Ectodermal cell (in vitro differentiated cells): Measurements from ENCODE around the gene CD93.

ENCODE experiments used
- H3K27ac ChIP-seq: 2 replicates; pipeline ENCODE4 v1.7.0; 2013; ENCODE audit warnings: mild to moderate bottlenecking, low read depth, low read length; ENCODE audit not compliant: insufficient read depth, poor library complexity, severe bottlenecking
- H3K27me3 ChIP-seq: 2 replicates; pipeline ENCODE4 v1.7.0; 2013; ENCODE audit warnings: mild to moderate bottlenecking, low read length; ENCODE audit not compliant: insufficient read depth, control insufficient read depth, poor library complexity, severe bottlenecking
- H3K36me3 ChIP-seq: one replicate; pipeline ENCODE4 v1.7.0; 2013; ENCODE audit warnings: low read length; ENCODE audit not compliant: control insufficient read depth, insufficient read depth
- H3K4me1 ChIP-seq: one replicate; pipeline ENCODE4 v1.7.0; 2013; ENCODE audit warnings: low read length; ENCODE audit not compliant: control insufficient read depth, insufficient read depth
- H3K4me3 ChIP-seq: 2 replicates; pipeline ENCODE4 v1.7.0; 2013; ENCODE audit warnings: low read depth, low read length, control low read depth; ENCODE audit not compliant: insufficient read depth
- H3K9me3 ChIP-seq: 2 replicates; pipeline ENCODE4 v1.7.0; 2013; ENCODE audit warnings: mild to moderate bottlenecking, low read length, moderate library complexity; ENCODE audit not compliant: control insufficient read depth
- WGBS, 2 experiments: methylation state at CpG; one replicate each; pipeline ENCODE4 v1.1.7; 2013; ENCODE audit warnings: missing lambda C conversion rate in 2 of 2; 5-methylcytosine and 5-hydroxymethylcytosine counted together

Gene CD93

GRCh38 chr20:23083553-23084220 is 2.4 kb downstream of the CD93 start:
- H3K4me3 ChIP-seq = no peak overlapping the region
- no peaks in the 10 kb centered on the region for H3K4me1 ChIP-seq
- no peaks in the 10 kb centered on the region for H3K9me3 ChIP-seq
- H3K27ac ChIP-seq = no peak overlapping the region
- H3K36me3 ChIP-seq = no peaks in the 10 kb centered on the region
- 86% methylated on average over 15 of the region's 15 CpGs for WGBS, 2 experiments
- no peaks in the 10 kb centered on the region for H3K27me3 ChIP-seq

- Histone ChIP-seq H3K27ac (no peak overlapping the region), H3K9me3 (no peaks in the 10 kb centered on the region)
- 63 to 71% methylated on average over 9 of the region's 9 CpGs for WGBS, 2 experiments
These were observed 3.1 kb downstream of the CD93 start for GRCh38 chr20:23082846-23083552.

DNA sequence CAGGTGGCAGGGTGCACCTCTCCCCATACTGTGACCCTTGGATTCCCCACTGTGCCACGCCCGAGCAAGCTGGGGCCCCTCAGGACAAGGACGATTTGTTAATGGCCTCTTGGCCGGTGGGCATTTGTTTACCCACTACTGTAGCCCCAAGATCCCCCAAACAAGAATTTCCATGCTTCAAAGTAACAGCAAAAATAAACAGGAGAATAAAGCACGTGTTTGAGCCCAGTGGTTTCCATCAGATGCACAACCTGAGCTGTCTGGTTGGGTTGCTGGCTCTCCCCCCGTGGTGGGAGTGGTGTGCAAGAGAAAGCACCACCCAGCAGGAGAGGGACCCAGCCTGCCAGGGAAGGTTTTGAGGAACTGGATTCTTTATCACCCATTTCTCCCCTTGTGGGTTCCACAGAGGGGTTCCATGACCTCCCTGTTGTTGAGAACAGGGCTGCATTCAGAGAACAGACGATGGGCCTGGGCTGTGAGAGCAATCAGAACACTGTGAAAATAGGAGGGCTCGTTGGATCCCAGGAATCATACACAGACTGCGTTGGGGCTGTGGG is 4.8 kb downstream of the CD93 start:
- Histone ChIP-seq H3K27me3 (no peaks in the 10 kb centered on the region), H3K27ac (no peak overlapping the region)

More at GRCh38 chr20:23082846-23083552, 3.1 kb downstream of the CD93 start:
- H3K27me3 ChIP-seq = no peaks in the 10 kb centered on the region
- H3K4me3 ChIP-seq = no peak overlapping the region
- no peaks in the 10 kb centered on the region for H3K4me1 ChIP-seq
- no peaks in the 10 kb centered on the region for H3K36me3 ChIP-seq

DNA sequence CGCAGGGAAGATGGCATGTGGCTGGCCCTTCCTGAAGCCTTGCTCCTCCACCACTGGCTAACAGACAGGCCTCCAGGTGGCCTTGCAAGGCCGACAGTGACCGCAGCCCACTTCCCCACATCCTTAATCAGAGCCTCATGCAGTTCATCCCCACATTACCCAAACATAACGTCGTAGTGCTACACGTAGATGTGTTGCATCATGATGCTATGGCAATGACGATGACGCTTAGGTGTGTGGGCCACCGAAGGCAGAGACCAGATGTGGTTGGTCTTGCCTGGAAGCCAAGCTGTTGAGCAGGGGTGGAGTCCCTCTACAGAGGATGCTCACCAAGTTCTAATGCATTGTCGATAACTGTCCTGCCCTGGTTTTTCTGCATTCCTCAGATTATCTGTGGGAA is 5.6 kb downstream of the CD93 start:
- Histone ChIP-seq H3K4me3 (no peak overlapping the region), H3K27me3 (no peaks in the 10 kb centered on the region), H3K27ac (no peak overlapping the region), H3K36me3 (no peaks in the 10 kb centered on the region), H3K4me1 (no peaks in the 10 kb centered on the region), H3K9me3 (no peaks in the 10 kb centered on the region)
- WGBS, 2 experiments = 96% methylated on average over 10 of the region's 10 CpGs

More for the DNA sequence above, 4.8 kb downstream of the CD93 start:
- no peaks in the 10 kb centered on the region for H3K4me1 ChIP-seq
- WGBS, 2 experiments = 88 to 89% methylated on average over 9 of the region's 9 CpGs
- no peaks in the 10 kb centered on the region for H3K36me3 ChIP-seq
- no peak overlapping the region for H3K4me3 ChIP-seq
- no peaks in the 10 kb centered on the region for H3K9me3 ChIP-seq

DNA sequence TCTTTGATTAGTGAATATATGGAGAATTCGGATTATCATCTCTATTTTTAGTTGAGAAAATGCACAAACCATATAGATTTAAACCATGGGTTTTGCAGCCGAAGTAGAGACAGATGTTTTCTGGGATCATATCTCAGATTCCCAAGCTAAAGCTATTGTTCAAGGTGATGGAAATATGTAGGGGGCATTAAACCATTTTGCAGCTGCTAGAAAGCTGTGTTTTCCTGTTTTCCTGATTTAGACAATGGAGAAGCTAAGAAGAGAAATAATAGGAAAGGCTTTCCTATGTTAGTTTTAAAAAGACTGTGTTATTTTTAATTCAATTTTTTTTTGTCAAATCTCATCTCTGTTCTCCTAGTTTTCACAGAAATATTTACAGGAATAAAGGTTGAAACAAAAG is 6.2 kb downstream of the CD93 start:
- 83 to 88% methylated on average over 2 of the region's 2 CpGs for WGBS, 2 experiments

GRCh38 chr20:23079016-23079351 is 7.1 kb downstream of the CD93 start:
- H3K36me3 ChIP-seq = no peaks in the 10 kb centered on the region
- no peak overlapping the region for H3K4me3 ChIP-seq
- H3K27me3 ChIP-seq = no peaks in the 10 kb centered on the region
- no peak overlapping the region for H3K27ac ChIP-seq
- 53 to 57% methylated on average over 6 of the region's 6 CpGs for WGBS, 2 experiments
- no peaks in the 10 kb centered on the region for H3K4me1 ChIP-seq
- no peaks in the 10 kb centered on the region for H3K9me3 ChIP-seq

More for the DNA sequence above, 6.2 kb downstream of the CD93 start:
- Histone ChIP-seq H3K4me3 (no peak overlapping the region), H3K4me1 (no peaks in the 10 kb centered on the region), H3K27me3 (no peaks in the 10 kb centered on the region), H3K36me3 (no peaks in the 10 kb centered on the region), H3K27ac (no peak overlapping the region), H3K9me3 (no peaks in the 10 kb centered on the region)

DNA sequence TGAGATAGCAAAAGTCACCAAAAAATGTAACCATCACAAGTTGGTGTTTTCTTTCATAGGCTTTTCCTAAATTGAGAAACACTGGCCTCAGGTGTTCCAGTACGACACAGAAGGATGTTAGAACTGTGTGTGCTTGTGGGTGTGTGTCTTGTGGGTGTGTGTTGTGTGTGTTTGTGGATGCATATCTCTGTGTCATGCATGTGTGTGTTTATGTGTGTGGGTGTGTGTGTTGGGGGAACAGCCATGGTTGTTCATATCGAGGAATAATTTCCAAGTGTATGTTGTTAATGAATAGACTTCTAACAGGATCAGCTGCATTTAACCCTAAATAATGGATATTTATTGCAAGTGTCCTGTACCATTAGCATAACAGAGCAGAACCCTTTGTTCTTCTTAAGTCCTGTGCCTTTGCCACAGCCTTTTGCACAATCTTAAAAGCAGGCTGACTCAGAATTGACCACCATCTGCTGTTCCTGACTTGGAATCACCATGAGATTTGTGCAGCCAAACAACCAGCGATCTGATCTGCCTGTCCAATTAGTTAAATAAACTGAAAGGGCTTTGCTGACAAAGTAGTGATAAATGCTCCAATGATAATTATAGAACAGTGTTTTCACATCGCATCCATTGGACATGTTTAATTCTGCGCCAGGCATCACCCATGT is 7.6 kb downstream of the CD93 start:
- WGBS, 2 experiments = 92 to 93% methylated on average over 5 of the region's 5 CpGs
- H3K4me3 ChIP-seq = no peak overlapping the region
- H3K27me3 ChIP-seq = no peaks in the 10 kb centered on the region
- H3K4me1 ChIP-seq = no peaks in the 10 kb centered on the region
- H3K36me3 ChIP-seq = no peaks in the 10 kb centered on the region
- H3K9me3 ChIP-seq = no peaks in the 10 kb centered on the region
- no peak overlapping the region for H3K27ac ChIP-seq

GRCh38 chr20:23077277-23077676 is 8.8 kb downstream of the CD93 start:
- no peaks in the 10 kb centered on the region for H3K9me3 ChIP-seq
- no peaks in the 10 kb centered on the region for H3K36me3 ChIP-seq
- WGBS, 2 experiments = 90% methylated on average over 4 of the region's 4 CpGs
- H3K4me1 ChIP-seq = no peaks in the 10 kb centered on the region
- no peak overlapping the region for H3K27ac ChIP-seq
- no peaks in the 10 kb centered on the region for H3K27me3 ChIP-seq
- H3K4me3 ChIP-seq = no peak overlapping the region

- Histone ChIP-seq H3K36me3 (no peaks in the 10 kb centered on the region), H3K27me3 (no peaks in the 10 kb centered on the region), H3K9me3 (no peaks in the 10 kb centered on the region), H3K4me1 (no peaks in the 10 kb centered on the region), H3K27ac (no peak overlapping the region), H3K4me3 (no peak overlapping the region)
- 95 to 97% methylated on average over 3 of the region's 3 CpGs for WGBS, 2 experiments
These were observed 12.1 kb downstream of the CD93 start for GRCh38 chr20:23074052-23074451.

GRCh38 chr20:23072892-23073586 is 13.1 kb downstream of the CD93 start:
- H3K36me3 ChIP-seq = no peaks in the 10 kb centered on the region
- WGBS, 2 experiments = 92 to 94% methylated on average over 10 to 11 of the region's 11 CpGs
- H3K4me3 ChIP-seq = no peak overlapping the region
- H3K27me3 ChIP-seq = no peaks in the 10 kb centered on the region
- no peak overlapping the region for H3K27ac ChIP-seq
- no peaks in the 10 kb centered on the region for H3K9me3 ChIP-seq
- no peaks in the 10 kb centered on the region for H3K4me1 ChIP-seq
